ENCODE results near the gene ICE1.
A peak's percentile ranks its signal among the peaks of the same experiment; 100 is the strongest.

ICE1 gene, protein sequence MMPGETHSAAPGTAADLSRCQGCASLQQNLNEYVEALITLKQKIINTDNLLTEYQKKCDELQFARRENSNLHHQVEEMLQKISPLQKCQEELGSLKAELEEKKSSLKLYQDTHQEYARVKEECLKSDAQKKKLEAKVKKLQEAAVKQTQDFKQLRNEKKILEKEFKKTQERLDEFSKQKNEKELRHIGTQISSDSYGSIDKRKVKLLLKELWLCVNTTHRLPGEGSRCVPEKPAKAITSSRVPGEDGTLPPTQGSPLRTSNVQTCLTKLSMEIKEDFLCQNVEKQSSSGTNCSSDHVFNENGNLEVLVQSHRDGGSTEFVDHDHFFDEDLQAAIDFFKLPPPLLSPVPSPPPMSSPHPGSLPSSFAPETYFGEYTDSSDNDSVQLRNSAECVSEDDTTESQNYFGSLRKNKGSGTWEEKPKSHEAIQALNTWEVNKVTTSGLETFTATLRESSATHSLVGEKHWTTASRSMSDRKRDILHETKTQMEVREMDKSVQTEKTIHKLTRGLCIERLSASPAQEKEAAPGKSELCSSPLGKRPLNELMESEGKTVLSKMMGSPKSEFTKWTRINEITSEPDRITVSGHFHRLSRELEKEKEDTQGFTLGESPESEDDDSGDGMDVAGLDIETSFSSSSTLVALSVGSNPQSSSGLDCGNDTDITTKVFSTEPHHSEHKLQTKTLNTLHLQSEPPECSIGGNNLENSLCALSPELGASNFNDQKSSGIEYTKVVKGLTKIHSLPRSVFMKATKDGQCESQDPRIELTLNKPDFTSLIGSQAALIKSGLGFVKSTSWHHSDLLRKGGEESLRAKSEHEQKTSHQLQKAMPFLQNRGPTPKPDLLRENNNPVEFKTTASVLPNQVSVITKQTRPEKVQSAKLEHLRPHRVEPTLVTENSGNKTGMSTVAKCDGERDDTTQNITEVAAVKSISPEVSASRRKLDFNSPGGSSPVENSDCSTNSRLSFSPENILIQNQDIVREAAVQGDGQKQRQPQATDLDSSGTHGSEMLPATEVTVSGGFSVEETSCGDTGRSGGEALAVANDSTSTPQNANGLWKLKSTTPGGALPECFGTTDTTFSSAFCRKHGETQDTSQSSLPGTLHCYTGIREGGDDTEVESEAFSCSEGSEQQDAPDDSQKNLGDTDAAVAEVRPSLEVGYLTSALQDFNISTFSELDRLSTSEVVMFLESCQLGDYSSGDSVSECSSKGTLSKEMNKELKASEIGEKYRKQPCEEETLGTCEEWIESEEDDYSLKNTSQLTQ (N-terminal part only)

DNA sequence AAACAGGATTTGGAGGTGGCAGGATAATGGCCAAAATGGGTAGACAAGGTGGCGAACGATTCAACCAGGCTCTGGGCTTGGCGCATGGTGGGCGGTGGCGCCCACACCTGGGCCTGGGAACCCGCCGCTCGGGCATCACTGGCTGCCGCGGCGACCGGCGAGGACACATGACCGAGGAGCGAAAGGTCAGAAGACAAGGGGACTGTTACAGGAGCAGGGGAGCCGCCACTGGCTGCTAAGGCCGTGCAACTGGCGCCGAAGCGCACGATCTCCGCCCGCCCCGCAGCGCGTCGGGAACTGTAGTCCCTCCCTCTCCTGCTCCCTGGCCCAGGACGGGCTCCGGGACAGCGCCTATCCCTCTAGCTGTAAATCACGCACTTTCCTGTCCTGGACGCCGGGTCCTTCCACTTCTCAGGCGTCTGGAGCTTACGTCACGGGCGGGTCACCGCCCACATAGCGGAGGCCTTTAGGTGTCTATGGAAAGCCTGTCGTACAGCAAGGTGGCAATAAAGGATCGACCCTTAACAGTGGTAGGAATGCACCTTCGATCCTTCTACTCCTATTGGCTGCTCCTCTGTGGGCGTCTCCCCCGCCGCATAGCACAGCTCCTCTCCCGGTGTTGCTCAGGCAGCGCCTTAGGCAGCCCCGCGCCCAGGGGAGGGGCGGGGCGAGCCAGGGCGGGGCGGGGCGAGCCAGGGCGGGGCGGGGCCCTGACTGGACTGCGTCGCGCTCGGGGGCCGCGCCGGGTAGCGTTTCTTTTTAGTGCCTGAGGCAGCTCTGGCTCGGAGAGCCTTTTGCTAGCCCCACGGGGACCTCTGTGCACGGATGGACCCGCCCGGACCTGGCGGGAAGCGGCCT, at the start of gene ICE1:
ICE1 (plus strand) TSS at position 717 of the 858 bp plus-strand sequence. CDS start 239 bp downstream, outside the sequence.
- TF ChIP-seq POLR2AphosphoS5 (IDR thresholded peaks at IDR 0.05; ENCODE audit: borderline replicate concordance, low read depth, low read length) (peak; percentile 92), EZH2 (IDR thresholded peaks at IDR 0.05) (no peak)

DNA sequence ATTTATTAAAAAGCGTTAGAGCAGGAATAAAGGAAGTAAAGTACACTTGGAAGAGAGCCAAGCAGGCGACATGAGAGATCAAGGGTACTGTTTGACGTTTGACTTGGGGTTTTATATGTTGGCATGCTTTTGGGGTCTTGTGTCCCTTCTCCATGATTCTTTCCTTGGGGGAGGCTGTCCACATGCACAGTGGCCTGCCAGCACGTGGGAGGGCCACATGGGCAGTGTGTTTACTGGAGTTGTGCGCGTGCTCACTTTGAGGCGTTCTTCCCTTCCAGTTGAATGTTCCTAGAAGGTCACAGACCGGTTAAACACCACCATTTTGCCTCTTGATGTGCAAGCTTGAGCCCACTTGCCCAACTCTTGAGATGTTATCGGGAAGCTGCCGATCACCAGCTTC, 49.5 kb upstream of the ICE1 start:
- no peak for DNase-seq (ENCODE audit: low read depth, low spot score)
- H3K36me3 ChIP-seq (ENCODE audit: insufficient read depth, low read length) = no peaks in the 10 kb centered on the region
- H3K4me3 ChIP-seq = no peak overlapping the region
- H3K9me3 ChIP-seq (ENCODE audit: low read depth, low read length) = no peaks in the 10 kb centered on the region
- TF ChIP-seq EZH2 (IDR thresholded peaks at IDR 0.05) (no peak), POLR2AphosphoS5 (IDR thresholded peaks at IDR 0.05; ENCODE audit: borderline replicate concordance, low read depth, low read length) (no peak), FOXP2 (optimal IDR thresholded peaks at IDR 0.05; ENCODE audit: control extremely low read depth, extremely low read length, insufficient read depth) (no peak)
- no peak overlapping the region for H3K9ac ChIP-seq (ENCODE audit: insufficient read length)
- H3K27ac ChIP-seq = no peak overlapping the region

More for the DNA sequence above, at the start of gene ICE1:
- Histone ChIP-seq H3K27ac (peak within 1 kb of the TSS; percentile 98), H3K36me3 (ENCODE audit: insufficient read depth, low read length) (peaks cover 8% of the 10 kb centered on the region; the same call in 1 of the 2 replicates), H3K4me3 (peak within 1 kb of the TSS; percentile 95), H3K9ac (ENCODE audit: insufficient read length) (peak within 1 kb of the TSS; percentile 87), H3K9me3 (ENCODE audit: low read depth, low read length) (no peaks in the 10 kb centered on the region)
- peak; percentile 93 for DNase-seq (ENCODE audit: low read depth, low spot score)

DNA sequence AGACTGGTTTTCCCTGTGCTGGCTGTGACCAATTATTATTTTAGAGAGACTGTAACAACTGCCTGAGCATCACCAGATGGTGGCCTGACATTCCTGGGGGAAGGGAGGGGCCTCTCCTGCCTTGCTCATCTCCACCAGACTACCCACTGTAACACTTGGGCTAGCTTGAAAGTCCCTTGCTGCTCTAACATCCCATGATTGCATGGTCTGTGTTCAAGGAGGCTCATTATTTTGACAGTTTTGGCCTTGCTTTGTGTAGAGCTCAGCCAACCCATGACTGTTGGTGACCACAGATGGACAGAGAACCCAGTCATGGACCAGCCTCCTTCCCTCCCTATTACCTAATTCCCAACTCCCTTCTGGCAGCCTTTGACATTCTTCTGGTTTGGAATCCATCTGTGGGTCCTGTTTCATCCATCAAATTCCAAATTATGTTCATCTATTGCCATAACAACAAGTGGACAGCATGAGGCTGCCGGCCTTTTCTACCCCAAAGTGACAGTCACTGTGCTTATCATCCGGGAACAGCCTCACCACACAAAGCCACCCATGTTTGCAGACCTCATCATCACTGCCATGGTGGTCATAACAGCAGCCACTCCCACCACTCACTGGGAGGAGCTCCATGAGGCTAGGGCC, 49.0 kb upstream of the ICE1 start:
- no peak overlapping the region for H3K4me3 ChIP-seq
- no peak for DNase-seq (ENCODE audit: low read depth, low spot score)
- H3K27ac ChIP-seq = no peak overlapping the region
- H3K9me3 ChIP-seq (ENCODE audit: low read depth, low read length) = no peaks in the 10 kb centered on the region
- TF ChIP-seq EZH2 (IDR thresholded peaks at IDR 0.05) (no peak), POLR2AphosphoS5 (IDR thresholded peaks at IDR 0.05; ENCODE audit: borderline replicate concordance, low read depth, low read length) (no peak), FOXP2 (optimal IDR thresholded peaks at IDR 0.05; ENCODE audit: control extremely low read depth, extremely low read length, insufficient read depth) (no peak)
- no peak overlapping the region for H3K9ac ChIP-seq (ENCODE audit: insufficient read length)
- no peaks in the 10 kb centered on the region for H3K36me3 ChIP-seq (ENCODE audit: insufficient read depth, low read length)

DNA sequence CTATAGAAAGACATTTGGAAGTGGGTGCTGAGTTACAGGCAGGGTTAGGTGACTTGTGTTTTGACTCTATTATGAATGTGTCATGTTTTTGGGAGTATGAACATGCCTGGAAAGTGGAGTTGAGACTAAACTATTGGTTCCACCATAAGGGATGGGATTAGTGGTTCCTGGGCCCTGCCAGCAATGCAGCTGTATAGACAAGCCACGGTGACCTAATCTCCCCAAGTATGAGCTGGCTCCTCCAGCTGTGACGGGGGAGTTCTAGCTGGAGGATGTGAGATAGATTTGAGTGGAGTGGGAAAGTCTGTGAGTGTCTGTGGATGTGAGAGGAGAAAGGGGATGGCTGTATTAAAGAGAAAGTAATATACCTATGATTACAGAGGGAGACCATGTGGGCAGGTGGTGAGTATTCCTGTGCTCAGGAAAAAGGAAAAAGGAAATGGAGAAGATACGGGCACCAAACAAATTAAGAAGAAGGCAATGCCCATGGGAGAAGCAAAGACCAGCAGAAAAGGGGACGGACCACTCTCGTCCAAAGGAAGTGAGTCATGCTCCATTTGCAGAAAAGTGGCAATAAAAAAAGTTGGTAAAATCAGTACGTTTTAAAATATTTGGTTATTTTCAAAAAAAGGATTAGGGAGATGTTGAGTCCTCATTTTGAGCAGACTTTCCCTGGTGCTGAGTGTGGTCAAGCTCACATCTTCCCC, 48.3 kb upstream of the ICE1 start:
- no peak overlapping the region for H3K9ac ChIP-seq (ENCODE audit: insufficient read length)
- DNase-seq (ENCODE audit: low read depth, low spot score) = no peak
- H3K9me3 ChIP-seq (ENCODE audit: low read depth, low read length) = no peaks in the 10 kb centered on the region
- H3K36me3 ChIP-seq (ENCODE audit: insufficient read depth, low read length) = no peaks in the 10 kb centered on the region
- H3K27ac ChIP-seq = no peak overlapping the region
- no peak for TF ChIP-seq EZH2 (IDR thresholded peaks at IDR 0.05)
- no peak for TF ChIP-seq FOXP2 (optimal IDR thresholded peaks at IDR 0.05; ENCODE audit: control extremely low read depth, extremely low read length, insufficient read depth)
- no peak for TF ChIP-seq POLR2AphosphoS5 (IDR thresholded peaks at IDR 0.05; ENCODE audit: borderline replicate concordance, low read depth, low read length)
- no peak overlapping the region for H3K4me3 ChIP-seq

DNA sequence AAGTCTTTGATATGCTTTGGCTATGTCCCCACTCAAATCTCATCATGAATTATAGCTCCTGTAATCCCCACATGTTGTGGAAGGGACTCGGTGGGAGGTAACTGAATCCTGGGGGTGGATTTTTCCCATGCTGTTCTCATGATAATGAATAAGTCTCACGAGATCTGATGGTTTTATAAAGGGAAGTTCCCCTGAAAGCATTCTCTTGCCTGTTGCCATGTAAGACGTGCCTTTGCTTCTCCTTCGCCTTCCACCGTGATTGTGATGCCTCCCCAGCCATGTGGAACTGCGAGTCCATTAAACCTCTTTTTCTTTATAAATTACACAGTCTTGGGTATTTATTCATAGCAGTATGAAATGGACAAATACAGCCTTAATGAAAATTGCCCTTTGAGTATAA, 44.7 kb upstream of the ICE1 start:
- DNase-seq (ENCODE audit: low read depth, low spot score) = no peak
- no peaks in the 10 kb centered on the region for H3K9me3 ChIP-seq (ENCODE audit: low read depth, low read length)
- H3K4me3 ChIP-seq = no peak overlapping the region
- no peak for TF ChIP-seq EZH2 (IDR thresholded peaks at IDR 0.05)
- no peak for TF ChIP-seq POLR2AphosphoS5 (IDR thresholded peaks at IDR 0.05; ENCODE audit: borderline replicate concordance, low read depth, low read length)
- no peak for TF ChIP-seq FOXP2 (optimal IDR thresholded peaks at IDR 0.05; ENCODE audit: control extremely low read depth, extremely low read length, insufficient read depth)
- H3K36me3 ChIP-seq (ENCODE audit: insufficient read depth, low read length) = no peaks in the 10 kb centered on the region
- no peak overlapping the region for H3K9ac ChIP-seq (ENCODE audit: insufficient read length)
- no peak overlapping the region for H3K27ac ChIP-seq

DNA sequence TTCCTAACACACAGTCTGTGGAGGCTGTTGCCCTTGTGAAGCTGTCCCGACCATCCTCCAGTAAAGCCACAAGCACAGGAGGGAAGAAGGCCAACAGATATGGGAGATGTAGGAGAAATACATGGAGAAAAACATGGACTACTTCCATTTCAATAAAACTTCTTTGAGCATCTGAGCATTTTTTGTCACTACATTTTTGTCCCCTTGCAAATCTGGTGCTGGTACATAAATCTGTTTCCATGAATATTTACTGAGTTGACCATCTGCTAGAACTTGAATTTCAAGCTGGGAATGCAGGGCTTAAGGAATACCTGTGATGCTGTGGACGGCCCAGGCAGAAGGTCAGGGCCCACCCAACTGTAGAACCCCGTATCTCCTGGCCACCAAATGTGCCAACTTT, 43.9 kb upstream of the ICE1 start:
- Histone ChIP-seq H3K27ac (no peak overlapping the region), H3K4me3 (no peak overlapping the region), H3K36me3 (ENCODE audit: insufficient read depth, low read length) (no peaks in the 10 kb centered on the region), H3K9ac (ENCODE audit: insufficient read length) (no peak overlapping the region), H3K9me3 (ENCODE audit: low read depth, low read length) (no peaks in the 10 kb centered on the region)
- TF ChIP-seq POLR2AphosphoS5 (IDR thresholded peaks at IDR 0.05; ENCODE audit: borderline replicate concordance, low read depth, low read length) = no peak
- no peak for TF ChIP-seq FOXP2 (optimal IDR thresholded peaks at IDR 0.05; ENCODE audit: control extremely low read depth, extremely low read length, insufficient read depth)
- TF ChIP-seq EZH2 (IDR thresholded peaks at IDR 0.05) = no peak
- no peak for DNase-seq (ENCODE audit: low read depth, low spot score)

Data from SK-N-MC (cell line).